ENCODE data around the gene DHRSX. TPM values are rescaled to one million over a fixed set of nuclear protein-coding genes. Genes with fewer than 3 reads are reported as not detected.

DHRSX gene
- polyA plus RNA-seq, 1 donor from 2014 or later, result 15.7 TPM

DNA sequence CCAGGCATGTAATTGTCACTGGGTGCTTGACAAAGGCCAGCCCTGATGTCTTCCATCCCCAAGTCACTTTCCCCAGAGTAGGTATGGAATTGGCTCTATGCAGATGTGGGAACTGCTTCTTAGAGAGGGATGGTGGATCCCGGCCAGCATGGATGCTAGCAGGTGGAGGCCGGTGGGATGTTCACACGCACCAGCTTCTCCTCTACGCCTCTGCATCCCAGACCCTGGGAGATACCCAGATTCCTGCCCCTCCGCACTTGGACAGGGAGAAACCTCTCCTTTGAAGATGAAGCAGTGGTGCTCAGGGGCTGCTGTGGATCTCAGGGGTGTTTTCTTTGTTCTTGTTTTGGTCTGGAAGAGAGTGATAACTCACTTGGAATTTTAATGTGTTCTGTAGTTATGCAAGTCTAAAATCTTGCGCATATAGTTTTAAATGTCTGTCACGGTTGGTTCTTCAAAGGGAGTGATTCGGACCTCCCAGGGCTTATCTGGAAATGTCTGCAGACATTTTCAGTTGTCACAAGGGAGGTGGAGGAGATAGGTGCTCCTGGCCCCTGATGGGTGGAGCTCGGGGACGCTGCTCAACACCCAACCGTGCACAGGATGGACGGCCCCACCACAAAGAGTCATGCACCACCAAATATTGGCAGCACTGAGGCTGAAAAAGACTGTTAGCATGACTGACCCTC lies 308.0 kb downstream of the DHRSX start:
- no peaks in the 10 kb centered on the region for H3K9me2 ChIP-seq (ENCODE audit: insufficient read depth, low read length)
- H3K9ac ChIP-seq (ENCODE audit: low read length), result no peak overlapping the region
- no peak overlapping the region for H3K4me3 ChIP-seq (ENCODE audit: low read length)
- no peaks in the 10 kb centered on the region for H4K20me1 ChIP-seq (ENCODE audit: insufficient read depth)
- peak overlapping the region; percentile 16 for H3K27ac ChIP-seq (ENCODE audit: low read length)
- H3K9me3 ChIP-seq (ENCODE audit: low read length), result no peaks in the 10 kb centered on the region
- no peaks in the 10 kb centered on the region for H3F3A ChIP-seq (ENCODE audit: insufficient read depth, low read length, poor library complexity, severe bottlenecking)
- no peaks in the 10 kb centered on the region for H3K36me3 ChIP-seq (ENCODE audit: insufficient read depth, low read length)
- TF ChIP-seq, protein P1, sequence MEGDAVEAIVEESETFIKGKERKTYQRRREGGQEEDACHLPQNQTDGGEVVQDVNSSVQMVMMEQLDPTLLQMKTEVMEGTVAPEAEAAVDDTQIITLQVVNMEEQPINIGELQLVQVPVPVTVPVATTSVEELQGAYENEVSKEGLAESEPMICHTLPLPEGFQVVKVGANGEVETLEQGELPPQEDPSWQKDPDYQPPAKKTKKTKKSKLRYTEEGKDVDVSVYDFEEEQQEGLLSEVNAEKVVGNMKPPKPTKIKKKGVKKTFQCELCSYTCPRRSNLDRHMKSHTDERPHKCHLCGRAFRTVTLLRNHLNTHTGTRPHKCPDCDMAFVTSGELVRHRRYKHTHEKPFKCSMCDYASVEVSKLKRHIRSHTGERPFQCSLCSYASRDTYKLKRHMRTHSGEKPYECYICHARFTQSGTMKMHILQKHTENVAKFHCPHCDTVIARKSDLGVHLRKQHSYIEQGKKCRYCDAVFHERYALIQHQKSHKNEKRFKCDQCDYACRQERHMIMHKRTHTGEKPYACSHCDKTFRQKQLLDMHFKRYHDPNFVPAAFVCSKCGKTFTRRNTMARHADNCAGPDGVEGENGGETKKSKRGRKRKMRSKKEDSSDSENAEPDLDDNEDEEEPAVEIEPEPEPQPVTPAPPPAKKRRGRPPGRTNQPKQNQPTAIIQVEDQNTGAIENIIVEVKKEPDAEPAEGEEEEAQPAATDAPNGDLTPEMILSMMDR (IDR thresholded peaks at IDR 0.05; ENCODE audit: poor library complexity, severe bottlenecking), result no peak
- TF ChIP-seq SMC3 (conservative IDR thresholded peaks at IDR 0.05; ENCODE audit: poor library complexity) (no peak), RAD21 (conservative IDR thresholded peaks at IDR 0.05) (no peak), EZH2 (IDR thresholded peaks at IDR 0.05; ENCODE audit: borderline replicate concordance, insufficient read depth, low read length, poor library complexity, severe bottlenecking) (no peak)
- no peaks in the 10 kb centered on the region for H3K79me2 ChIP-seq (replicated peaks; ENCODE audit: insufficient read depth, low read length)
- H3K27me3 ChIP-seq (ENCODE audit: insufficient read depth, low read depth, low read length), result no peaks in the 10 kb centered on the region
- no peak overlapping the region for H3K4me2 ChIP-seq (ENCODE audit: low read length)
- H2AFZ ChIP-seq (ENCODE audit: low read depth, low read length), result no peak overlapping the region

DNA sequence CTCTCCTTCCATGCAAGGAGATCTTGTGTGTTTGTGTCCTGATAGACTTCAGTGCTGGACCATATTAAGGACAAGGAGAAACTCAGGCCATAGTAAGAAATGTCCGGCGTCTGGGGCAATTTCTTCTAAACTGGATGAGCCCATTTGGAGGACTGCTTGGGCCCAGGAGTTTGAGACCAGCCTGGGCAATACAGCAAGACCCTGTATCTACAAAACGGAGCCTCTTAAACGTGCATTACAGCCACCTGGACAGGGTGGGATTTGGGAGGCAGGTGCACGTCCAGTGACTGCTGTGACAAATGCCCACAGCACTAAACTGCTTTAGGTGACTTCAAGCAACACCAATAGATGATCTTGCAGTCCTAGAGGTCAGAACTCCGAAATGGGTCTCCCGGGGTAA lies 311.9 kb downstream of the DHRSX start:
- peaks cover 11% of the 10 kb centered on the region for H3K9me3 ChIP-seq (ENCODE audit: low read length)
- no peaks in the 10 kb centered on the region for H3K27me3 ChIP-seq (ENCODE audit: insufficient read depth, low read depth, low read length)
- H3K79me2 ChIP-seq (replicated peaks; ENCODE audit: insufficient read depth, low read length), result no peaks in the 10 kb centered on the region
- no peak overlapping the region for H3K4me2 ChIP-seq (ENCODE audit: low read length)
- no peak overlapping the region for H3K4me3 ChIP-seq (ENCODE audit: low read length)
- H3K9ac ChIP-seq (ENCODE audit: low read length), result no peak overlapping the region
- H3K9me2 ChIP-seq (ENCODE audit: insufficient read depth, low read length), result no peaks in the 10 kb centered on the region
- no peak overlapping the region for H3K27ac ChIP-seq (ENCODE audit: low read length)
- TF ChIP-seq MXI1 (conservative IDR thresholded peaks at IDR 0.05; ENCODE audit: poor library complexity, severe bottlenecking), result no peak
- TF ChIP-seq TAF1 (IDR thresholded peaks at IDR 0.05; ENCODE audit: low read depth), result no peak
- TF ChIP-seq, protein P1 (IDR thresholded peaks at IDR 0.05; ENCODE audit: poor library complexity, severe bottlenecking), result no peak
- TF ChIP-seq RAD21 (conservative IDR thresholded peaks at IDR 0.05), result no peak
- no peak for TF ChIP-seq SMC3 (conservative IDR thresholded peaks at IDR 0.05; ENCODE audit: poor library complexity)
- TF ChIP-seq EZH2 (IDR thresholded peaks at IDR 0.05; ENCODE audit: borderline replicate concordance, insufficient read depth, low read length, poor library complexity, severe bottlenecking), result no peak
- TF ChIP-seq, protein P2, sequence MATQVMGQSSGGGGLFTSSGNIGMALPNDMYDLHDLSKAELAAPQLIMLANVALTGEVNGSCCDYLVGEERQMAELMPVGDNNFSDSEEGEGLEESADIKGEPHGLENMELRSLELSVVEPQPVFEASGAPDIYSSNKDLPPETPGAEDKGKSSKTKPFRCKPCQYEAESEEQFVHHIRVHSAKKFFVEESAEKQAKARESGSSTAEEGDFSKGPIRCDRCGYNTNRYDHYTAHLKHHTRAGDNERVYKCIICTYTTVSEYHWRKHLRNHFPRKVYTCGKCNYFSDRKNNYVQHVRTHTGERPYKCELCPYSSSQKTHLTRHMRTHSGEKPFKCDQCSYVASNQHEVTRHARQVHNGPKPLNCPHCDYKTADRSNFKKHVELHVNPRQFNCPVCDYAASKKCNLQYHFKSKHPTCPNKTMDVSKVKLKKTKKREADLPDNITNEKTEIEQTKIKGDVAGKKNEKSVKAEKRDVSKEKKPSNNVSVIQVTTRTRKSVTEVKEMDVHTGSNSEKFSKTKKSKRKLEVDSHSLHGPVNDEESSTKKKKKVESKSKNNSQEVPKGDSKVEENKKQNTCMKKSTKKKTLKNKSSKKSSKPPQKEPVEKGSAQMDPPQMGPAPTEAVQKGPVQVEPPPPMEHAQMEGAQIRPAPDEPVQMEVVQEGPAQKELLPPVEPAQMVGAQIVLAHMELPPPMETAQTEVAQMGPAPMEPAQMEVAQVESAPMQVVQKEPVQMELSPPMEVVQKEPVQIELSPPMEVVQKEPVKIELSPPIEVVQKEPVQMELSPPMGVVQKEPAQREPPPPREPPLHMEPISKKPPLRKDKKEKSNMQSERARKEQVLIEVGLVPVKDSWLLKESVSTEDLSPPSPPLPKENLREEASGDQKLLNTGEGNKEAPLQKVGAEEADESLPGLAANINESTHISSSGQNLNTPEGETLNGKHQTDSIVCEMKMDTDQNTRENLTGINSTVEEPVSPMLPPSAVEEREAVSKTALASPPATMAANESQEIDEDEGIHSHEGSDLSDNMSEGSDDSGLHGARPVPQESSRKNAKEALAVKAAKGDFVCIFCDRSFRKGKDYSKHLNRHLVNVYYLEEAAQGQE (IDR thresholded peaks at IDR 0.05; ENCODE audit: borderline replicate concordance), result no peak
- no peak for TF ChIP-seq EP300 (conservative IDR thresholded peaks at IDR 0.05; ENCODE audit: poor library complexity, severe bottlenecking)
- no peak for TF ChIP-seq POLR2AphosphoS5 (IDR thresholded peaks at IDR 0.05)
- H4K20me1 ChIP-seq (ENCODE audit: insufficient read depth), result no peaks in the 10 kb centered on the region
- H3F3A ChIP-seq (ENCODE audit: insufficient read depth, low read length, poor library complexity, severe bottlenecking), result no peaks in the 10 kb centered on the region
- no peak overlapping the region for H2AFZ ChIP-seq (ENCODE audit: low read depth, low read length)
- H3K36me3 ChIP-seq (ENCODE audit: insufficient read depth, low read length), result no peaks in the 10 kb centered on the region

Measured in neural cell (in vitro differentiated cells).